SK-N-MC (cell line): ENCODE data around the gene HGS.

Experiments
- EZH2 ChIP-seq: fragments of 200-600 bp; sonication (generic); IDR thresholded peaks from one replicate; pipeline ENCODE4 v1.6.1; 2017; ENCODE audit warnings: antibody characterized with exemption
- POLR2AphosphoS5 ChIP-seq: IDR thresholded peaks from 2 replicates; pipeline ENCODE4 v1.6.1; 2012; ENCODE audit warnings: mild to moderate bottlenecking, low read depth, low read length, borderline replicate concordance

- TF ChIP-seq POLR2AphosphoS5 (no peak), EZH2 (no peak)
These were observed 21.9 kb downstream of the HGS start for GRCh38 chr17:81705518-81706231.
